Measurements from ENCODE around the gene HSPA8. TPM values are rescaled to one million over a fixed set of nuclear protein-coding genes. Genes with fewer than 3 reads are reported as not detected.
A peak's percentile ranks its signal among the peaks of the same experiment; 100 is the strongest.

Gene HSPA8
- total and polyA plus RNA-seq, 2 donors (not counting 1 experiment from before 2014, with no cell fraction given): 480 to 738 TPM

GRCh38 chr11:123069908-123070821, 8.2 kb upstream of the HSPA8 start:
- ChIA-PET POLR2A (interaction anchor here (0.6 to 3.0 kb wide), 2 partner anchors 8 to 50 kb away, joined by 3 to 10 read pairs; partner anchors contain the start of gene HSPA8), CTCF (interaction anchor here (0.6 to 12.0 kb wide), 5 partner anchors 10 to 374 kb away, joined by 3 to 85 read pairs (median 9); no protein-coding TSS in a partner anchor)
- Histone ChIP-seq H4K20me1 (ENCODE audit: control insufficient read depth, insufficient read depth, low read length, poor library complexity, severe bottlenecking) (no peaks in the 10 kb centered on the region), H3K4me2 (replicated peaks; ENCODE audit: low read depth, low read length, poor library complexity, severe bottlenecking) (peak overlapping the region; percentile 87), H3K9ac (ENCODE audit: low read length) (peak overlapping the region; percentile 66), H2AFZ (ENCODE audit: insufficient read depth, low read depth, low read length, poor library complexity, severe bottlenecking) (peak overlapping the region; percentile 45), H3K79me2 (ENCODE audit: control insufficient read depth, insufficient read depth, low read length) (peaks cover 49% of the 10 kb centered on the region), H3K9me3 (ENCODE audit: control extremely low read depth in 1 of 3, control insufficient read depth in 2 of 3, insufficient read depth in 1 of 3, low read length in 2 of 3) (no peaks in the 10 kb centered on the region), H3K36me3 (replicated peaks in 1 of 2; ENCODE audit: control extremely low read depth in 1 of 2, control insufficient read depth in 1 of 2, extremely low read depth in 1 of 2, insufficient read depth in 2 of 2, low read length in 1 of 2) (no peaks in the 10 kb centered on the region), H3K27ac (ENCODE audit: low read length in 2 of 2) (peak overlapping the region; percentile 80), H3K4me3 (ENCODE audit: control extremely low read depth in 1 of 5, extremely low read depth in 1 of 5, insufficient read depth in 1 of 5, low read depth in 2 of 5, low read length in 4 of 5) (peak overlapping the region; percentile 15 to 64 (median 50)), H3K27me3 (replicated peaks in 1 of 4; ENCODE audit: control extremely low read depth in 1 of 4, control insufficient read depth in 3 of 4, insufficient read depth in 4 of 4, low read length in 3 of 4) (no peaks in the 10 kb centered on the region), H3K4me1 (ENCODE audit: control insufficient read depth in 2 of 2, insufficient read depth in 2 of 2, low read length in 2 of 2) (peaks cover 36 to 37% of the 10 kb centered on the region in 2 donors)
- peak overlapping the region; percentile 75 for H3K4me3 Mint-ChIP-seq
- peaks cover 47% of the 10 kb centered on the region for H3K4me1 Mint-ChIP-seq
- peak overlapping the region; percentile 86 for H3K27ac Mint-ChIP-seq
- no peaks in the 10 kb centered on the region for H3K9me3 Mint-ChIP-seq (ENCODE audit: insufficient read depth)
- 14% methylated on average over 1 of the region's 5 CpGs for WGBS (ENCODE audit: insufficient coverage)
- DNase-seq (peak; percentile 64), ATAC-seq (ENCODE audit: low read depth) (peak; percentile 69)
- H3K27me3 Mint-ChIP-seq: no peaks in the 10 kb centered on the region
- no peak for TF ChIP-seq EZH2 (IDR thresholded peaks at IDR 0.05; ENCODE audit: borderline replicate concordance, insufficient read depth, low read depth, low read length, poor library complexity, severe bottlenecking)
- no peak for TF ChIP-seq CTCF (IDR thresholded peaks at IDR 0.05)
- intact Hi-C loops (cut with micrococcal nuclease): loop anchor here (1.0 kb wide), 1 partner anchor 8 kb away; the partner anchor contains the start of gene HSPA8
